GM12864 (cell line): ENCODE measurements around the gene DYNC2I2.

Experiments used
- DNase-seq: peaks from one replicate; pipeline ENCODE4 v3.0.0-alpha.2; 2011; ENCODE audit warnings: low read depth
- H3K4me3 ChIP-seq: 2 replicates; pipeline ENCODE4 v1.5.1; 2011; ENCODE audit warnings: mild to moderate bottlenecking, low read depth, low read length, control low read depth
- CTCF ChIP-seq: IDR thresholded peaks from 2 replicates; pipeline ENCODE4 v1.5.1; 2011; ENCODE audit warnings: low read depth, mild to moderate bottlenecking, moderate library complexity, low read length, control low read depth, inconsistent platforms; ENCODE audit errors: missing control alignments

The DYNC2I2 gene

GRCh38 chr9:128642675-128643245, 13.9 kb downstream of the DYNC2I2 start:
- no peak overlapping the region for H3K4me3 ChIP-seq
- no peak for TF ChIP-seq CTCF
- DNase-seq = no peak

- no peak for TF ChIP-seq CTCF
- no peak overlapping the region for H3K4me3 ChIP-seq
- DNase-seq = no peak
Measured at GRCh38 chr9:128640603-128641002, 16.0 kb downstream of the DYNC2I2 start.

GRCh38 chr9:128638580-128638979, 18.1 kb downstream of the DYNC2I2 start:
- no peak for DNase-seq
- TF ChIP-seq CTCF = no peak
- no peak overlapping the region for H3K4me3 ChIP-seq

- DNase-seq = no peak
- H3K4me3 ChIP-seq = no peak overlapping the region
- TF ChIP-seq CTCF = no peak
Measured at GRCh38 chr9:128637656-128638055, 19.0 kb downstream of the DYNC2I2 start.

- TF ChIP-seq CTCF = no peak
- no peak overlapping the region for H3K4me3 ChIP-seq
- no peak for DNase-seq
Measured at GRCh38 chr9:128636556-128637530, 19.8 kb downstream of the DYNC2I2 start.

- no peak for TF ChIP-seq CTCF
- DNase-seq = no peak
- H3K4me3 ChIP-seq = no peak overlapping the region
Measured at GRCh38 chr9:128636024-128636390, 20.6 kb downstream of the DYNC2I2 start.
